GM19193 (cell line): ENCODE data around the gene DUSP16.

ENCODE experiments used
- POLR2A ChIP-seq: IDR thresholded peaks from 4 replicates; pipeline ENCODE4 v1.6.1; 2011; ENCODE audit not compliant: insufficient read depth, insufficient read length; ENCODE audit errors: extremely low read depth

The DUSP16 gene

GRCh38 chr12:12474471-12474928 lies 88.2 kb downstream of the DUSP16 start:
- TF ChIP-seq POLR2A: no peak

GRCh38 chr12:12473223-12473622 lies 89.4 kb downstream of the DUSP16 start:
- TF ChIP-seq POLR2A: no peak

DNA sequence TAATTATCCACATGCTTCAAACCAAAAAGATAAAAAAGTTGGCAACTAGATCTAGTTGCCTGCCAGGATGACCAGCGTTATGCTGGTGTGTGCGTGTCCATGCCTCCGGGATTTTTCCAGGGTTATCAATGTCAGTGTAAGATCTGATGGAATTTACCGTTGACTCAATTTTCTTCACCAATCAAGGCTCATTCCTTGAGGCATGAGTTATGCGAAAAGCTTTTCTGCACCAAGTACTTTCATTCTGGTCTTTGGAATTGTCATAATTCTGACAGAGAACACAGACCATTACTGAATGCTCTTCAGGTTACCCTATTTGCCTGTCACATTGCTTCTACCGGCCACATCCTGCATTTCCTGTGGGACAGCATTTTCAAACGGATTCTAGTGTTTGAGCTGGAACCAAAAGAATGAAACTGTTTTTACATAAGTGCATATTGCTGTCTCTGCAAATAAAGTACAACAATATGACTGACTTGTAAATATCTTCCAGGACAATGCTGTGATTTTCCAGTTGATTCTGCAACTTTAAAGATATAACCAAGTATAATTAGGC lies 91.8 kb downstream of the DUSP16 start:
- TF ChIP-seq POLR2A: no peak

DNA sequence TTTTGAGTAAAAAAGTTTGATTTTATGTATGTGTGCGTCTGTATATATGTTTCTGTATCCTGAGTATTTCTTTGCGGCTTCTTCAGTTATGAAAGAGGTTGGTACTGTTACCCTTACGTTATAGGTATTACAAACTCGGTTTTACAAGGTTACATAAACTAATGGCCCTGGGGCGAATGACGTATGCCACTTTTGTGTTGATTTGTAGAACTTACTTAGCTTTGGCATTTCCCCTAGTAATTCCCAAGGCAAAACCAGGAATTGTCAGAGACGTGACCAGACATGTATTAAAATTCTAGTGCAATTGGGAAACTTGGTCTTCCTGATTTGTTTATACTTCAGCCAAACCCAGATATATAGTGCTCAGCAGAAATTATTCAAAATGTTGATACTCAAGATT lies 93.3 kb downstream of the DUSP16 start:
- TF ChIP-seq POLR2A: no peak

- TF ChIP-seq POLR2A: no peak
Measured at GRCh38 chr12:12468575-12468974, 94.1 kb downstream of the DUSP16 start.

DNA sequence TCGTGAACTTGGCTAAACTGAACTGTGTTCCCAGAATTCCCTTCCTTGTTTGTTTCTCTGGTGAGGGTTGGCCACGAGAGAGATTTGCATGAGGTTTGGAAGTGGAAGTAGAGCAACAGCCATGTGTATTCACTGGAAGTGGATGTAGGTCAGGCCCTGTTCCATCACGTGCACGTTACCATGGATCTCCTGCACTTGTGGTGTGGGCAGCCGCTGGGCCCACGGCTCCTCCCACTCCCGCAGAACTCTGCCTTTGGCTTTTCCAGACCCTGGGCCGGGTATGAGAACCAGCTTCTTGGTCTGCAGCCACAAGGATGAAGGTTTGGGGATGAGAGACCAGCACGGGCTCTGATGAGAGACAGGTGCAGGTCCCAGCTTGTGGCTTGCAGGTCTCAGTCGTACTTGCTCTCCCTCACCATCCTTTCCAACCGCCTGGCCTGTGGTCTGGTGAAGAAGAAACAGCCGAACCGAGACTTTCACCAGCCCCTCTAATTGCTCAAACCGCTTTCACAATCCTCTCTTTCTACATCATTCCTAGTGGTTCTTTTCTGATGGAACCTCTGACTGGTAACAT lies 94.9 kb downstream of the DUSP16 start:
- no peak for TF ChIP-seq POLR2A

- TF ChIP-seq POLR2A: no peak
Measured at GRCh38 chr12:12467264-12467663, 95.4 kb downstream of the DUSP16 start.

- no peak for TF ChIP-seq POLR2A
Measured at GRCh38 chr12:12466157-12466556, 96.5 kb downstream of the DUSP16 start.

DNA sequence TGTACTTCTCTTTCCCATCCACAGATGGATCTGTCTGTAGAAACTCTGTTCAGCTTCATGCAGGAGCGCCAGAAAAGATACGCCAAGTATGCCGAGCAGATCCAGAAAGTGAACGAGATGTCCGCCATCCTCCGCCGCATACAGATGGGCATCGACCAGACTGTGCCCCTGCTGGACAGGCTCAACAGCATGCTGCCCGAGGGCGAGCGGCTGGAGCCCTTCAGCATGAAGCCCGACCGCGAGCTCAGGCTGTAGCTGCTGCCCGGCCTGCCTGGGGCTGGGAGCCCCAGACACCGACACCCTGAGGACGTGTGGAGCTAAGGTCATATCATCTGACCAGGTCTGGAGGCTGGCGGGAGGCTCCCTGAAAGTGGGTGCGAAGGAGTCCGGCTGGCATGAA lies 97.1 kb downstream of the DUSP16 start:
- TF ChIP-seq POLR2A: no peak

DNA sequence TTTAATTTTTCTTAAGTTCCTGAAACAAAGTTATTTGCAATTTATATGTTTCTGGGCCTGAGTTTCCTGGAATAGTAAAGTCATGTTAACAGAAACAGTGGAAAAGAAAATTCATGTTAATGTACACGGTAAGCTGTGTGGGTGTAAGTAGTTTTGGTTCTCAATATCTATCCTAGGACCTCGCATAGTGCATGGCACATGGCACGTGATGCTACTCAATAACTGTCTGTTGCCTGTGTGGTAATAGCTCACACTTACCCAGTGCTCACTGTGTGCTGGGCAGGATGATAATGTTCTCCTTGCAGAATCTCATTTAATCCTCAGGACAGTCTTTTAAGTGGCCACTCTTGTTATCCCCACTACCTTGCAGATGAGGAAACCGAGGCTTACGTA lies 100.7 kb downstream of the DUSP16 start:
- TF ChIP-seq POLR2A: no peak

DNA sequence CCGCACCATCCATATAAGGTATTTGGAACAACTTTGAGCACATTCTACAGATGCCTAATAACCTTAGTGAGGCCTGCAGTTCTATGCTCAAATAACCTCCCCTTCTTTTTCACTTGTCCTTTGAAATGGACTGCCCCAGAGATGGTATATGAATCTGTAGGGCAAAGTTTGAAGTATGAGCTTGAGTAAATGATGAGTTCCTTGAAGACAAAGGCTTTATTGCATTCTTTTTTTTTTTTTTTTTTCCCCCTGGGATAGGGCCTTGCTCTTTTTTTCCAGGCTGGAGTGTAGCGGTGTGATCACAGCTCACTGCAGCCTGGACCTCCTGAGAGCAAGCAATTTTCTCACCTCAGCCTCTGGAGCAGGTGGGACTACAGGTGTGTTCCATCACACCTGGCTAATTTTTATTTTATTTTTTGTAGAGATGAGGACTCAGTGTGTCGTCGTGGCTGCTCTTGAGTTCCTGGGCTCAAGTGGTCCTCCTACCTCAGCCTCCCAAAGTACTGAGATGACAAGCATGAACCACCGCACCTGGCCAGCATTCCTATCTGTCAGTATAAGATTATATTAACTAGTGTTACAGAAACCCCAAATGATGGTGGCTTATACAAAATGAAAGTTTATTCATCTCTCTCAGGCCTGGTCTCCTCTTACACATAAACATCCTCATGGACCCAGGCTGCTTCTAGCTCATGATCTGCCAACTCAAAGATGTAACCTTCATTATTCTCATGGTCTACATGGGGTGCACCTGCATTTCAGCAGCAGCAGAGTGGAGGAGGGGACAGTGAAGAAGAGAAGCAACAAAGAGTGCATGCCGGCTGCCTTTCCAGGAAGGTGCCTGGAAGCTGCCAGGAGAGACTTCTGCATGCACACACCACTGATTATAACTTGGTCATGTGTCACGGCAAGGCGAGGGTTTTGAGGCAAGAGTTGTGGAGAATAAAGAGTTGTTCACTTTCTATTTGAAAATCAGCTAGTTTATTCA lies 101.4 kb downstream of the DUSP16 start:
- TF ChIP-seq POLR2A: no peak

DNA sequence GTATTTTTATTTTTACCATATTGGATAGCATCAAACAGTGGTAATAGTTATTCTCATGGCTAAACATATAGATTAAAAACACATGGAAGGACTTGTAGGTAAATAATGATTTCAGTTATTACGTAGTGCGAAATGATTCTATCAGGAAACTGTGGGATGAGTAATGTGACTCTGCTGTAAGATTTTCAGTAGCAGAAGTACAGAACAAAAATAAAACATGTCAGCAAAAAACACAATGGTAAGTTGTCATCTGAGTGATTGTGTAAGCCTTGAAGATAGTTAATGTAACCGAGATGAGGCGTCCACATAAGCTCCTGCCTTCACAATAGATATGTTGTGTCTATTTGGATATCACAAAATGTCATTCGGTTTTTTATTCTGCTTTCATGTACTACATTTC lies 106.0 kb downstream of the DUSP16 start:
- no peak for TF ChIP-seq POLR2A

DNA sequence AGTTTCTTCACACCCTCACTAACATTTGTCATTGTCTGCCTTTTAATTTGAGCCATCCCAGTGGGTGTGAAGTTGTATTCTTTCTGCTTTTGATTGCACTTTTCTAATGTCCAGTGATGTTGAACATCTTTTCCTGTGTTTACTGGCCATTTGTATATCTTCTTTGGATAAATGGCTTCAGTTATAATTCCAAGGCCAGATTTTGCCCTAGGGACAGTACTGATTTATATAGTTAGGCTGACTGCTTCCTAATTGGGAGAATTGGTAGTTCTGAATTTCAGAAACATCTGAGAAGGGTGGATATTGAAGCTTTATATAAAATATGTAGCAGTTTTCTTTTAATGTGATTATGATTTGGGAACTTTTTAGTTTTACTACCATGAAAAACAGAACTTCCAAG lies 108.3 kb downstream of the DUSP16 start:
- no peak for TF ChIP-seq POLR2A

DNA sequence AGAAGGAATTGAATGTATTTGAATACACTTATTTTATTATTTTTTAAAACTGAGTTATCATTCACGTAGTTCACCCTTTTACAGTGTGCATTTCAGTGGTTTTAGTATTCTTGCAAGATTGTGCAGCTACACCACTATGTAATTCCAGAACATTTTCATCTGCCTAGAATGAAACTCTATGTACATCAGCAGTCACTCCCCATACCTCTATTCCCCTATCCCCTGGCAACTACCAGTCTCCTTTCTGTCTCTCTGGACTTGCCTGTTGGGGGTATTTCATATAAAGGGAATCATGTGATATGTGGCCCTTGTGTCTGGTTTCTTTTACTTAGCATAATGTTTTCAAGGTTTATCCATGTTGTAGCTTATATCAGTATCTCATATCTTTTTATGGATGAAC lies 109.0 kb downstream of the DUSP16 start:
- TF ChIP-seq POLR2A: no peak

- TF ChIP-seq POLR2A: no peak
Measured at GRCh38 chr12:12452326-12452902, 110.2 kb downstream of the DUSP16 start.
